DND-41 (cell line): ENCODE data around the gene HDAC10.

ENCODE experiments used
- ATAC-seq: fragments of 200-7000 bp; cut with Tn5 transposase; 3 replicates; pipeline ENCODE4 v1.9.1; 2021; ENCODE audit warnings: low read depth; ENCODE audit not compliant: insufficient read depth
- DNase-seq: peaks from one replicate; pipeline ENCODE4 v3.0.0-alpha.2; 2020
- H2AFZ ChIP-seq: 2 replicates; pipeline ENCODE4 v1.6.0; 2012; ENCODE audit warnings: low read depth, low read length
- H3K27ac ChIP-seq: 2 replicates; pipeline ENCODE4 v1.5.1; 2012; ENCODE audit warnings: low read length, inconsistent platforms
- H3K27me3 ChIP-seq: fragments of 200-600 bp; sonication (generic); 2 replicates; pipeline ENCODE4 v1.6.0; 2012; ENCODE audit warnings: low read length, mild to moderate bottlenecking, inconsistent platforms; ENCODE audit not compliant: insufficient read depth, poor library complexity
- H3K36me3 ChIP-seq: 2 replicates; pipeline ENCODE4 v1.5.1; 2012; ENCODE audit warnings: low read length, inconsistent platforms; ENCODE audit not compliant: insufficient read depth
- H3K4me1 ChIP-seq: 2 replicates; pipeline ENCODE4 v1.5.1; 2012; ENCODE audit warnings: mild to moderate bottlenecking, low read length; ENCODE audit not compliant: insufficient read depth
- H3K4me2 ChIP-seq: 2 replicates; pipeline ENCODE4 v1.6.0; 2012; ENCODE audit warnings: mild to moderate bottlenecking, moderate library complexity, low read length, inconsistent platforms; ENCODE audit not compliant: insufficient read depth
- H3K4me3 ChIP-seq, 2 experiments: fragments of 200-600 bp in 1 of 2; shearing (Covaris generic) in 1 of 2; 2 replicates each; pipeline ENCODE4 v1.5.1; 2012 to 2016; ENCODE audit warnings: inconsistent platforms in 2 of 2, low read length in 2 of 2, mild to moderate bottlenecking in 2 of 2, low read depth in 1 of 2, moderate library complexity in 1 of 2
- H3K79me2 ChIP-seq: 2 replicates; pipeline ENCODE4 v1.6.0; 2012; ENCODE audit warnings: low read length, inconsistent platforms; ENCODE audit not compliant: insufficient read depth
- H3K9ac ChIP-seq: 2 replicates; pipeline ENCODE4 v1.6.0; 2012; ENCODE audit warnings: low read depth, mild to moderate bottlenecking, inconsistent platforms, low read length, moderate library complexity
- H3K9me3 ChIP-seq: 2 replicates; pipeline ENCODE4 v1.5.1; 2012; ENCODE audit warnings: low read length, moderate library complexity, mild to moderate bottlenecking, inconsistent platforms; ENCODE audit not compliant: insufficient read depth, severe bottlenecking
- H4K20me1 ChIP-seq: 2 replicates; pipeline ENCODE4 v1.6.0; 2012; ENCODE audit warnings: low read length; ENCODE audit not compliant: insufficient read depth
- CTCF ChIP-seq: IDR thresholded peaks from 2 replicates; pipeline ENCODE4 v1.5.1; 2012; ENCODE audit warnings: borderline replicate concordance, low read length, moderate library complexity, mild to moderate bottlenecking; ENCODE audit not compliant: poor library complexity, severe bottlenecking; ENCODE audit errors: extremely low read depth
- EZH2 ChIP-seq: IDR thresholded peaks from 3 replicates; pipeline ENCODE4 v1.6.1; 2012; ENCODE audit warnings: borderline replicate concordance, low read depth, mild to moderate bottlenecking, moderate library complexity, low read length, inconsistent platforms; ENCODE audit not compliant: severe bottlenecking

HDAC10 gene

GRCh38 chr22:50201191-50202129, 49.6 kb downstream of the HDAC10 start:
- Histone ChIP-seq H3K36me3 (peaks cover 50% of the 10 kb centered on the region), H3K27me3 (no peaks in the 10 kb centered on the region), H4K20me1 (peaks cover 43% of the 10 kb centered on the region), H2AFZ (peak overlapping the region; percentile 78), H3K4me2 (peak overlapping the region; percentile 98), H3K9me3 (no peaks in the 10 kb centered on the region), H3K79me2 (peaks cover 34% of the 10 kb centered on the region), H3K4me3 (peak overlapping the region; percentile 50 to 71), H3K4me1 (peaks cover 34% of the 10 kb centered on the region), H3K9ac (peak overlapping the region; percentile 90), H3K27ac (peak overlapping the region; percentile 53)
- no peak for TF ChIP-seq EZH2
- no peak for TF ChIP-seq CTCF
- DNase-seq (peak; percentile 35), ATAC-seq (peak; percentile 14)

- TF ChIP-seq EZH2 (no peak), CTCF (no peak)
- Histone ChIP-seq H3K4me1 (peaks cover 34% of the 10 kb centered on the region), H3K79me2 (peaks cover 33% of the 10 kb centered on the region), H3K4me3 (peak within 1 kb of the TSS; percentile 50 to 71), H3K4me2 (peak within 1 kb of the TSS; percentile 98), H3K9me3 (no peaks in the 10 kb centered on the region), H4K20me1 (peaks cover 43% of the 10 kb centered on the region; the same call in 1 of the 2 replicates), H2AFZ (peak within 1 kb of the TSS; percentile 78), H3K9ac (peak within 1 kb of the TSS; percentile 90), H3K36me3 (peaks cover 50% of the 10 kb centered on the region), H3K27me3 (no peaks in the 10 kb centered on the region), H3K27ac (peak within 1 kb of the TSS; percentile 68)
- ATAC-seq (peak; percentile 88), DNase-seq (peak; percentile 93)
These were observed 50.4 kb downstream of the HDAC10 start, which contains the start of gene SELENOO for GRCh38 chr22:50200461-50201190. Gene SELENOO, plus strand, starts transcription at chr22:50201011. Its CDS starts 26 bp downstream, at chr22:50201037.

- Histone ChIP-seq H3K4me3 (peak overlapping the region; percentile 50 to 71), H3K79me2 (peaks cover 36% of the 10 kb centered on the region), H3K27ac (peak overlapping the region; percentile 68), H3K4me2 (peak overlapping the region; percentile 98), H3K36me3 (peaks cover 54% of the 10 kb centered on the region), H2AFZ (peak overlapping the region; percentile 68), H3K9ac (peak overlapping the region; percentile 90), H3K27me3 (no peaks in the 10 kb centered on the region), H3K9me3 (no peaks in the 10 kb centered on the region), H4K20me1 (peaks cover 43% of the 10 kb centered on the region; the same call in 1 of the 2 replicates), H3K4me1 (peaks cover 34% of the 10 kb centered on the region)
- peak; percentile 35 for DNase-seq
- peak; percentile 8; the same call in 1 of the 3 replicates for ATAC-seq
- TF ChIP-seq EZH2 (no peak), CTCF (no peak)
These were observed 51.1 kb downstream of the HDAC10 start for GRCh38 chr22:50199829-50200460.
